Measurements from ENCODE around the gene EPB41L2.
"Not testable (repeated sequence)": the region's sequence is repeated elsewhere in the genome, so short reads cannot be mapped to it uniquely, and the experiment has no call there.

The EPB41L2 gene

GRCh38 chr6:131037194-131037897 lies 25.7 kb downstream of the EPB41L2 start:
- DNase-seq (ENCODE audit: low read depth in 2 of 2) = no peak

- no peak for DNase-seq (ENCODE audit: low read depth in 2 of 2)
These were observed 26.4 kb downstream of the EPB41L2 start for GRCh38 chr6:131036601-131037000.

- no peak for DNase-seq (ENCODE audit: low read depth in 2 of 2)
These were observed 26.9 kb downstream of the EPB41L2 start for GRCh38 chr6:131036143-131036542.

- DNase-seq (ENCODE audit: low read depth in 2 of 2) = no peak
These were observed 27.5 kb downstream of the EPB41L2 start for GRCh38 chr6:131035582-131035981.

GRCh38 chr6:131033631-131034030 lies 29.4 kb downstream of the EPB41L2 start:
- no peak for DNase-seq (ENCODE audit: low read depth in 2 of 2)

GRCh38 chr6:131029626-131030297 lies 33.3 kb downstream of the EPB41L2 start:
- no peak for DNase-seq (ENCODE audit: low read depth in 2 of 2)

GRCh38 chr6:131027326-131027725 lies 35.7 kb downstream of the EPB41L2 start:
- DNase-seq (ENCODE audit: low read depth in 2 of 2) = no peak

- DNase-seq (ENCODE audit: low read depth in 2 of 2) = no peak
These were observed 36.8 kb downstream of the EPB41L2 start for GRCh38 chr6:131026243-131026642.

GRCh38 chr6:131024565-131024964 lies 38.5 kb downstream of the EPB41L2 start:
- DNase-seq (ENCODE audit: low read depth in 2 of 2) = no peak

- no peak for DNase-seq (ENCODE audit: low read depth in 2 of 2)
These were observed 39.1 kb downstream of the EPB41L2 start for GRCh38 chr6:131023834-131024504.

GRCh38 chr6:131022691-131023090 lies 40.4 kb downstream of the EPB41L2 start:
- no peak for DNase-seq (ENCODE audit: low read depth in 2 of 2)

GRCh38 chr6:131017962-131018361 lies 45.1 kb downstream of the EPB41L2 start:
- no peak for DNase-seq (ENCODE audit: low read depth in 2 of 2)

- no peak for DNase-seq (ENCODE audit: low read depth in 2 of 2)
These were observed 47.3 kb downstream of the EPB41L2 start for GRCh38 chr6:131015630-131016263.

GRCh38 chr6:131015025-131015591 lies 47.9 kb downstream of the EPB41L2 start:
- DNase-seq (ENCODE audit: low read depth in 2 of 2) = no peak

GRCh38 chr6:131014080-131014776 lies 48.8 kb downstream of the EPB41L2 start:
- no peak for DNase-seq (ENCODE audit: low read depth in 2 of 2)

GRCh38 chr6:131013495-131013894 lies 49.5 kb downstream of the EPB41L2 start:
- no peak for DNase-seq (ENCODE audit: low read depth in 2 of 2)

GRCh38 chr6:131009790-131010189 lies 53.3 kb downstream of the EPB41L2 start:
- no peak for DNase-seq (ENCODE audit: low read depth in 2 of 2)

- not testable (repeated sequence) for DNase-seq (ENCODE audit: low read depth in 2 of 2)
These were observed 54.1 kb downstream of the EPB41L2 start for GRCh38 chr6:131008965-131009364.

GRCh38 chr6:131007964-131008363 lies 55.1 kb downstream of the EPB41L2 start:
- DNase-seq (ENCODE audit: low read depth in 2 of 2) = not testable (repeated sequence)

- DNase-seq (ENCODE audit: low read depth in 2 of 2) = no peak
These were observed 55.8 kb downstream of the EPB41L2 start for GRCh38 chr6:131007286-131007685.

- no peak for DNase-seq (ENCODE audit: low read depth in 2 of 2)
These were observed 57.5 kb downstream of the EPB41L2 start for GRCh38 chr6:131005439-131006016.

All from stimulated activated CD8-positive, alpha-beta memory T cell treated with anti-CD3 and anti-CD28 coated beads, Interleukin-7, amount 100 ng/mL, for 1 hour (primary cell).